ENCODE measurements around the gene SNRNP35.

- no peak for TF ChIP-seq CTCF (IDR thresholded peaks at IDR 0.05)
- no peak for TF ChIP-seq POLR2AphosphoS5 (IDR thresholded peaks at IDR 0.05; ENCODE audit: insufficient read depth in 1 of 2, low read depth in 1 of 2)
Observed at GRCh38 chr12:123441523-123442164, 16.3 kb upstream of the SNRNP35 start.

Data from vagina (tissue), 2 donors.